PC-3 (cell line): ENCODE measurements around the gene KRR1.

Experiments used
- CTCF ChIP-seq: fragments of 300-600 bp; sonication (generic); conservative IDR thresholded peaks from 2 replicates; pipeline ENCODE4 v1.5.1; 2017; ENCODE audit warnings: antibody characterized with exemption, low read depth, mild to moderate bottlenecking, low read length
- EZH2phosphoT487 ChIP-seq: fragments of 300-600 bp; sonication (generic); IDR thresholded peaks from 2 replicates; pipeline ENCODE4 v1.6.1; 2018; ENCODE audit warnings: mild to moderate bottlenecking, antibody characterized with exemption, low read length, borderline replicate concordance

GRCh38 chr12:75528692-75529091, 17.3 kb upstream of the KRR1 start:
- TF ChIP-seq EZH2phosphoT487 (no peak), CTCF (no peak)
